GM12878 (cell line): ENCODE measurements around the gene KCNAB3. TPM values are rescaled to one million over a fixed set of nuclear protein-coding genes. Genes with fewer than 3 reads are reported as not detected.
A peak's percentile ranks its signal among the peaks of the same experiment; 100 is the strongest.

ENCODE experiments used
- ATAC-seq: fragments of 200-7000 bp; cut with Tn5 transposase; 3 replicates; pipeline ENCODE4 v1.9.1; 2020; ENCODE audit warnings: mild to moderate bottlenecking, moderate library complexity
- BruUV-seq: library from RNA; stranded (reverse); fragments of 400-500 nt; replicated peaks from 2 replicates; lab custom pipeline; 2021; lab: Mats Ljungman, UMichigan
- CTCF ChIA-PET: fragments of 300-600 bp; sonication (Branson Sonifier 250); formaldehyde crosslinking; extraction: SDS; loops from one replicate; lab custom pipeline; 2021; ENCODE audit warnings: inconsistent platforms; lab: Yijun Ruan, JAX
- POLR2A ChIA-PET: fragments of 350-600 bp; formaldehyde crosslinking; extraction: SDS; loops from one replicate; lab custom pipeline; 2021; ENCODE audit warnings: inconsistent platforms; lab: Charles Lee
- RAD21 ChIA-PET: fragments of 300-600 bp; sonication (Branson Sonifier 250); formaldehyde crosslinking; loops from one replicate; lab custom pipeline; 2023; ENCODE audit warnings: antibody characterized with exemption; ENCODE audit not compliant: unreplicated experiment; lab: Charles Lee
- SMC1A ChIA-PET: fragments of 300-600 bp; sonication (Branson Sonifier 250); formaldehyde crosslinking; loops from one replicate; lab custom pipeline; 2023; ENCODE audit not compliant: unreplicated experiment, uncharacterized antibody; lab: Charles Lee
- DNase-seq: peaks from one replicate; pipeline ENCODE4 v3.0.0-alpha.2; 2011; ENCODE audit warnings: low read depth, low spot score
- FAIRE-seq: peaks from 3 replicates; lab custom pipeline; 2011; peaks lifted over from hg19 to GRCh38; lab: Jason Lieb, UNC
- H2AFZ ChIP-seq: 2 replicates; pipeline ENCODE4 v1.6.0; 2011; ENCODE audit warnings: low read depth, low read length, control low read depth; ENCODE audit not compliant: control insufficient read depth
- H3K27ac ChIP-seq: 2 replicates; pipeline ENCODE4 v1.5.1; 2011; ENCODE audit warnings: control low read depth; ENCODE audit not compliant: control insufficient read depth, insufficient read depth
- H3K27me3 ChIP-seq, 2 experiments: replicated peaks in 1 of 2; 2 replicates each; pipeline versions ENCODE4 v1.6.0 to v1.6.1; 2011; ENCODE audit warnings: low read length in 1 of 2; ENCODE audit not compliant: control insufficient read depth in 2 of 2, insufficient read depth in 2 of 2
- H3K36me3 ChIP-seq, 2 experiments: 2 replicates each; pipeline ENCODE4 v1.5.1; 2011; ENCODE audit warnings: low read length in 1 of 2; ENCODE audit not compliant: control insufficient read depth in 2 of 2, insufficient read depth in 2 of 2
- H3K4me1 ChIP-seq: 2 replicates; pipeline ENCODE4 v1.6.1; 2011; ENCODE audit warnings: mild to moderate bottlenecking, low read length, moderate library complexity, mixed read lengths; ENCODE audit not compliant: control insufficient read depth, insufficient read depth
- H3K4me2 ChIP-seq: 2 replicates; pipeline ENCODE4 v1.6.0; 2011; ENCODE audit warnings: control low read depth; ENCODE audit not compliant: control insufficient read depth, insufficient read depth
- H3K4me3 ChIP-seq: fragments of 200-600 bp; sonication (generic); 2 replicates; pipeline ENCODE4 v1.5.1; 2016
- H3K79me2 ChIP-seq: 2 replicates; pipeline ENCODE4 v1.6.0; 2011; ENCODE audit warnings: low read length; ENCODE audit not compliant: control insufficient read depth, insufficient read depth
- H3K9ac ChIP-seq: 2 replicates; pipeline ENCODE4 v1.8.0; 2011; ENCODE audit warnings: low read length, control low read depth, mixed read lengths; ENCODE audit not compliant: control insufficient read depth, insufficient read depth
- H3K9me3 ChIP-seq: replicated peaks from 3 replicates; pipeline ENCODE4 v1.5.1; 2011; ENCODE audit warnings: mild to moderate bottlenecking, low read length; ENCODE audit not compliant: control insufficient read depth, insufficient read depth
- H4K20me1 ChIP-seq: 2 replicates; pipeline ENCODE4 v1.6.0; 2011; ENCODE audit not compliant: control insufficient read depth, insufficient read depth
- ATF7 ChIP-seq: fragments of 450-650 bp; IDR thresholded peaks from 2 replicates; pipeline ENCODE4 v1.6.1; 2016; ENCODE audit warnings: low read depth, mild to moderate bottlenecking
- EED ChIP-seq: sonication (generic); IDR thresholded peaks from 2 replicates; pipeline ENCODE4 v1.6.1; 2016; ENCODE audit warnings: antibody characterized with exemption, low read depth
- HDGF ChIP-seq: fragments of 450-650 bp; IDR thresholded peaks from 2 replicates; pipeline ENCODE4 v1.6.1; 2016; ENCODE audit warnings: antibody characterized with exemption
- IKZF2 ChIP-seq, 2 experiments: fragments of 450-650 bp; IDR thresholded peaks; 2 replicates each; pipeline ENCODE4 v1.6.1; 2017; ENCODE audit warnings: mild to moderate bottlenecking in 2 of 2, moderate library complexity in 2 of 2
- MLLT1 ChIP-seq: fragments of 450-650 bp; IDR thresholded peaks from 2 replicates; pipeline ENCODE4 v1.6.1; 2016; ENCODE audit warnings: mild to moderate bottlenecking
- NBN ChIP-seq: fragments of 450-650 bp; IDR thresholded peaks from 2 replicates; pipeline ENCODE4 v1.6.1; 2016
- NFXL1 ChIP-seq: fragments of 450-650 bp; IDR thresholded peaks from 2 replicates; pipeline ENCODE4 v1.6.1; 2017; ENCODE audit warnings: antibody characterized with exemption, mild to moderate bottlenecking, borderline replicate concordance
- NFYA ChIP-seq: IDR thresholded peaks from 2 replicates; pipeline ENCODE4 v1.6.1; 2011; ENCODE audit warnings: low read depth, mild to moderate bottlenecking, low read length, improper control_type of control experiment, borderline replicate concordance
- PAX8 ChIP-seq: fragments of 450-650 bp; IDR thresholded peaks from 2 replicates; pipeline ENCODE4 v1.6.1; 2017; ENCODE audit warnings: mild to moderate bottlenecking, moderate library complexity
- POLR2AphosphoS2 ChIP-seq: IDR thresholded peaks from 2 replicates; pipeline ENCODE4 v1.6.1; 2011; ENCODE audit warnings: low read depth, mild to moderate bottlenecking, low read length, improper control_type of control experiment, moderate library complexity
- POU2F2 ChIP-seq: IDR thresholded peaks from 3 replicates; pipeline ENCODE4 v1.6.1; 2011; ENCODE audit warnings: low read depth, mild to moderate bottlenecking, low read length, borderline replicate concordance
- RELB ChIP-seq: fragments of 450-650 bp; IDR thresholded peaks from 2 replicates; pipeline ENCODE4 v1.6.1; 2017; ENCODE audit warnings: low read depth, mild to moderate bottlenecking, moderate library complexity
- ZBTB11 ChIP-seq: fragments of 450-650 bp; formaldehyde crosslinking; IDR thresholded peaks from 2 replicates; pipeline ENCODE4 v1.5.0; 2022; ENCODE audit warnings: mild to moderate bottlenecking, missing genetic modification characterization
- ZNF217 ChIP-seq: fragments of 450-650 bp; IDR thresholded peaks from 2 replicates; pipeline ENCODE4 v1.6.1; 2017; ENCODE audit warnings: antibody characterized with exemption, mild to moderate bottlenecking
- WGBS: methylation state at CpG from one replicate; pipeline ENCODE4 v1.1.6; 2016; ENCODE audit warnings: low lambda C conversion rate; ENCODE audit not compliant: insufficient replicate concordance, insufficient coverage; ENCODE audit errors: missing lambda C conversion rate; 5-methylcytosine and 5-hydroxymethylcytosine counted together
- in situ Hi-C: fragments of 300-500 bp; cut with MboI; formaldehyde crosslinking; loops from 9 replicates; pipeline ENCODE4 v1.14.3; 2018; ENCODE audit warnings: mixed read lengths
- intact Hi-C: fragments of 100-400 bp; cut with micrococcal nuclease; formaldehyde crosslinking; loops from one replicate; pipeline ENCODE4 v1.14.2; 2022; ENCODE audit not compliant: unreplicated experiment
- polyA plus RNA-seq, 11 experiments: library from polyadenylated mRNA; depleted of rRNA in 4 of 11; unstranded in 6 of 11; stranded (reverse) in 5 of 11; fragments of >200 nt; fragmentation: Nextera tagmentation in 4 of 11; fragmentation: Illumina TruSeq in 1 of 11; extraction: Ambion mirVana in 4 of 11; extraction: Trizol in 1 of 11; gene quantifications; 1 replicate in 1 of 11; 2 replicates in 10 of 11; pipeline versions ENCODE4 v1.2.1 to v1.2.3, GENCODE V29; 2011 to 2016; ENCODE audit warnings: inconsistent platforms in 2 of 11, missing spikeins in 2 of 11, low read depth in 1 of 11
- total RNA-seq, 4 experiments: library from RNA; depleted of rRNA in 3 of 4; stranded (reverse); fragments of >200 nt in 3 of 4; fragmentation: Illumina TruSeq in 1 of 4; extraction: Trizol in 1 of 4; gene quantifications; 2 replicates each; pipeline versions ENCODE4 v1.2.1 to v1.2.3, GENCODE V29; 2013 to 2021

Gene KCNAB3
- total and polyA plus RNA-seq, 10 of the 15 experiments (the other 5 are each of a cell fraction or from before 2014, with no cell fraction given) = 0.22 to 7.9 (median 1.8) TPM

GRCh38 chr17:7915611-7916384 is 13.9 kb downstream of the KCNAB3 start, which contains the start of gene RNF227 (continued):
- TF ChIP-seq POLR2AphosphoS2 = no peak; the same call in 1 of the 2 replicates
- no peak for TF ChIP-seq PAX8
- no peak for TF ChIP-seq ZBTB11 (CRISPR knock-in tag)
- TF ChIP-seq NFXL1 = no peak
- TF ChIP-seq NFYA = no peak

GRCh38 chr17:7915179-7915610 is 14.5 kb downstream of the KCNAB3 start:
- intact Hi-C loops = no loop called here
- no peak for DNase-seq
- Histone ChIP-seq H3K27ac (peak overlapping the region; percentile 34; the same call in 1 of the 2 replicates), H3K9me3 (no peaks in the 10 kb centered on the region), H3K9ac (peak overlapping the region; percentile 55; the same call in 1 of the 2 replicates)
- TF ChIP-seq RELB (no peak), MLLT1 (no peak), IKZF2 (IDR thresholded peaks at IDR 0.05) (no peak), ATF7 (no peak), POU2F2 (no peak), EED (peak; percentile 7; the same call in 1 of the 2 replicates), NBN (0 out of 2 replicates have a peak, but pooled peaks have one; percentile 11), PAX8 (no peak), HDGF (0 out of 2 replicates have a peak, but pooled peaks have one; percentile 37), ZNF217 (no peak)
- TF ChIP-seq, all 136 proteins: peak for 3
- Histone ChIP-seq H3K79me2 (no peaks in the 10 kb centered on the region), H3K36me3 (peaks cover 8 to 9% of the 10 kb centered on the region in 2 experiments), H3K4me3 (peak overlapping the region; percentile 76), H2AFZ (peak overlapping the region; percentile 91), H3K4me1 (peaks cover 10% of the 10 kb centered on the region), H3K27me3 (no peaks in the 10 kb centered on the region), H4K20me1 (no peaks in the 10 kb centered on the region), H3K4me2 (peak overlapping the region; percentile 88)
- RAD21 ChIA-PET = interaction anchor here (0.7 to 6.4 kb wide), 11 partner anchors 15 to 159 kb away, joined by 3 to 75 read pairs (median 4); partner anchors contain the start of genes CNTROB, KCNAB3, KDM6B and TRAPPC1
- BruUV-seq = no TSS peak
- SMC1A ChIA-PET = interaction anchor here (0.9 to 3.5 kb wide), 5 partner anchors 14 to 141 kb away, joined by 4 to 21 read pairs (median 11); partner anchors contain the start of genes CNTROB and KCNAB3
- ATAC-seq (peak; percentile 67), FAIRE-seq (no peak)
- WGBS = 0% methylated on average over 15 of the region's 15 CpGs
- CTCF ChIA-PET = interaction anchor here (0.6 to 8.2 kb wide), 15 partner anchors 18 to 172 kb away, joined by 3 to 48 read pairs (median 4); partner anchors contain the start of genes CNTROB and TRAPPC1
- in situ Hi-C loops = no loop called here
- POLR2A ChIA-PET = interaction anchor here (0.5 to 4.0 kb wide), 10 partner anchors 11 to 329 kb away, joined by 3 to 27 read pairs (median 4); partner anchors contain the start of genes CNTROB, KCNAB3, NAA38 and TRAPPC1
